A549 (cell line): ENCODE data around the gene CD209. TPM values are rescaled to one million over a fixed set of nuclear protein-coding genes. Genes with fewer than 3 reads are reported as not detected.

Experiments
- ATAC-seq, 2 experiments: fragments of 200-7000 bp in 1 of 2; fragments of >200 bp in 1 of 2; cut with Nextera tagmentation in 1 of 2; cut with Tn5 transposase in 1 of 2; 3 replicates each; pipeline versions ENCODE4 v1.8.0 to v1.9.1; 2018 to 2020; ENCODE audit warnings: mild to moderate bottlenecking in 1 of 2, moderate library complexity in 1 of 2
- CTCF ChIA-PET: fragments of 300-600 bp; sonication (Branson Sonifier 250); formaldehyde crosslinking; extraction: SDS; loops from one replicate; lab custom pipeline; 2021; ENCODE audit warnings: antibody characterized with exemption, inconsistent platforms; lab: Yijun Ruan, JAX
- POLR2A ChIA-PET: fragments of 350-600 bp; formaldehyde crosslinking; extraction: SDS; loops from one replicate; lab custom pipeline; 2021; ENCODE audit warnings: antibody characterized with exemption, inconsistent platforms; lab: Yijun Ruan, JAX
- DNase-seq, 2 experiments: peaks; one replicate each; pipeline versions ENCODE4 v3.0.0 to v3.0.0-alpha.2; 2011 to 2016; ENCODE audit warnings: low read depth in 1 of 2, low spot score in 1 of 2
- FAIRE-seq: peaks from 2 replicates; lab custom pipeline; 2011; peaks lifted over from hg19 to GRCh38; lab: Jason Lieb, UNC
- H3K27ac ChIP-seq, 2 experiments: fragments of >200 bp; sonication (Bioruptor Twin); formaldehyde crosslinking; 3 replicates each; pipeline ENCODE4 v1.5.1; 2016 to 2017
- H3K4me1 ChIP-seq: fragments of >200 bp; sonication (Bioruptor Twin); formaldehyde crosslinking; 3 replicates; pipeline ENCODE4 v1.6.1; 2016
- H3K4me2 ChIP-seq: fragments of >200 bp; sonication (Bioruptor Twin); formaldehyde crosslinking; 3 replicates; pipeline ENCODE4 v1.6.1; 2016
- H3K4me3 ChIP-seq: fragments of >200 bp; sonication (Bioruptor Twin); formaldehyde crosslinking; 3 replicates; pipeline ENCODE4 v1.5.1; 2016
- H3K9me3 ChIP-seq: fragments of >200 bp; sonication (Bioruptor Twin); formaldehyde crosslinking; 3 replicates; pipeline ENCODE4 v1.6.1; 2016
- CBX2 ChIP-seq: fragments of 200-600 bp; sonication (generic); IDR thresholded peaks from 2 replicates; pipeline ENCODE4 v1.6.1; 2016; ENCODE audit warnings: low read depth, mild to moderate bottlenecking, borderline replicate concordance
- EHF ChIP-seq: fragments of 250-450 bp; sonication (Bioruptor Pico); IDR thresholded peaks from 2 replicates; pipeline ENCODE4 v1.5.0; 2020; ENCODE audit warnings: mild to moderate bottlenecking
- EP300 ChIP-seq, 2 experiments: fragments of >200 bp; sonication (Bioruptor Twin); formaldehyde crosslinking; IDR thresholded peaks; 2 replicates in 1 of 2; 3 replicates in 1 of 2; pipeline ENCODE4 v1.6.1; 2016 to 2017
- ESRRA ChIP-seq: fragments of 150-350 bp; IDR thresholded peaks from 2 replicates; pipeline ENCODE4 v1.6.1; 2014; ENCODE audit warnings: mild to moderate bottlenecking, low read length, borderline replicate concordance
- HES2 ChIP-seq: fragments of >200 bp; sonication (Bioruptor Twin); formaldehyde crosslinking; IDR thresholded peaks from 2 replicates; pipeline ENCODE4 v1.6.1; 2016
- HOXA7 ChIP-seq: fragments of 250-450 bp; sonication (Bioruptor Pico); IDR thresholded peaks from 2 replicates; pipeline ENCODE4 v1.5.0; 2020; ENCODE audit warnings: mild to moderate bottlenecking, moderate library complexity
- JUNB ChIP-seq: fragments of >200 bp; sonication (Bioruptor Twin); formaldehyde crosslinking; IDR thresholded peaks from 2 replicates; pipeline ENCODE4 v1.6.1; 2016
- KDM5A ChIP-seq: fragments of 200-600 bp; sonication (generic); IDR thresholded peaks from 2 replicates; pipeline ENCODE4 v1.6.1; 2016; ENCODE audit warnings: antibody characterized with exemption, mild to moderate bottlenecking
- MAFK ChIP-seq: fragments of 450-650 bp; IDR thresholded peaks from 2 replicates; pipeline ENCODE4 v1.6.1; 2014; ENCODE audit not compliant: partially characterized antibody
- MAX ChIP-seq: IDR thresholded peaks from 2 replicates; pipeline ENCODE4 v1.6.1; 2012
- MAZ ChIP-seq: fragments of 150-350 bp; IDR thresholded peaks from 2 replicates; pipeline ENCODE4 v1.6.1; 2014; ENCODE audit warnings: antibody characterized with exemption, low read depth, low read length, borderline replicate concordance
- NPAS2 ChIP-seq: fragments of 250-450 bp; sonication (Bioruptor Pico); IDR thresholded peaks from 2 replicates; pipeline ENCODE4 v1.8.0; 2022; ENCODE audit warnings: mild to moderate bottlenecking, moderate library complexity, borderline replicate concordance
- POLR2AphosphoS2 ChIP-seq: conservative IDR thresholded peaks from 2 replicates; pipeline ENCODE4 v1.6.1; 2012; ENCODE audit warnings: low read length, improper control_type of control experiment, inconsistent platforms
- RAD21 ChIP-seq, 2 experiments: fragments of >200 bp in 1 of 2; sonication (Bioruptor Twin) in 1 of 2; formaldehyde crosslinking in 1 of 2; IDR thresholded peaks in 1 of 2; conservative IDR thresholded peaks in 1 of 2; 2 replicates in 1 of 2; 3 replicates in 1 of 2; pipeline ENCODE4 v1.6.1; 2012 to 2018; ENCODE audit warnings: inconsistent platforms in 1 of 2
- RARB ChIP-seq: fragments of 250-450 bp; sonication (Bioruptor Pico); IDR thresholded peaks from 2 replicates; pipeline ENCODE4 v1.8.0; 2021; ENCODE audit warnings: mild to moderate bottlenecking, moderate library complexity
- REST ChIP-seq: fragments of 200-600 bp; sonication (generic); IDR thresholded peaks from 2 replicates; pipeline ENCODE4 v1.6.1; 2016; ENCODE audit warnings: antibody characterized with exemption, mild to moderate bottlenecking, moderate library complexity
- SREBF2 ChIP-seq: fragments of 450-650 bp; IDR thresholded peaks from 2 replicates; pipeline ENCODE4 v1.6.1; 2014; ENCODE audit warnings: mild to moderate bottlenecking, moderate library complexity
- ZSCAN20 ChIP-seq: fragments of 250-450 bp; sonication (Bioruptor Pico); IDR thresholded peaks from 2 replicates; pipeline ENCODE4 v1.8.0; 2022; ENCODE audit warnings: mild to moderate bottlenecking, moderate library complexity
- WGBS: methylation state at CpG from one replicate; pipeline ENCODE4 v1.1.6; 2017; ENCODE audit errors: missing lambda C conversion rate; 5-methylcytosine and 5-hydroxymethylcytosine counted together
- polyA plus RNA-seq, 4 experiments: library from polyadenylated mRNA; depleted of rRNA in 3 of 4; stranded (reverse); fragments of >200 nt; fragmentation: RNase III in 1 of 4; extraction: RNeasy Plus Mini Kit Qiagen cat#74134 plus additional on column Dnase treatment in 1 of 4; gene quantifications; 2 replicates in 3 of 4; 3 replicates in 1 of 4; pipeline ENCODE4 v1.2.3, GENCODE V29; 2011 to 2017
- TF ChIP-seq, protein P1 (sequence below): fragments of 250-450 bp; sonication (Bioruptor Pico); IDR thresholded peaks from 2 replicates; pipeline ENCODE4 v1.5.0; 2021; ENCODE audit warnings: mild to moderate bottlenecking, moderate library complexity, borderline replicate concordance

The CD209 gene
- polyA plus RNA-seq, 2 of the 4 experiments (the other 2 are of a cell fraction), result not detected

GRCh38 chr19:7792281-7792680 is 44.9 kb upstream of the CD209 start:
- Histone ChIP-seq H3K9me3 (no peaks in the 10 kb centered on the region), H3K4me2 (no peak overlapping the region), H3K4me3 (no peak overlapping the region), H3K27ac (no peak overlapping the region), H3K4me1 (no peaks in the 10 kb centered on the region)
- FAIRE-seq (no peak), ATAC-seq (no peak), DNase-seq (no peak)
- CTCF ChIA-PET, result interaction anchor here (0.6 to 1.3 kb wide), 4 partner anchors 8 to 426 kb away, joined by 3 to 4 read pairs (median 4); no protein-coding TSS in a partner anchor
- POLR2A ChIA-PET, result no interaction called here
- no peak for TF ChIP-seq CBX2
- TF ChIP-seq RAD21 (conservative IDR thresholded peaks at IDR 0.05 in 1 of 2, IDR thresholded peaks at IDR 0.05 in 1 of 2), result no peak
- TF ChIP-seq POLR2AphosphoS2, result no peak
- WGBS, result 52% methylated on average over 7 of the region's 7 CpGs

DNA sequence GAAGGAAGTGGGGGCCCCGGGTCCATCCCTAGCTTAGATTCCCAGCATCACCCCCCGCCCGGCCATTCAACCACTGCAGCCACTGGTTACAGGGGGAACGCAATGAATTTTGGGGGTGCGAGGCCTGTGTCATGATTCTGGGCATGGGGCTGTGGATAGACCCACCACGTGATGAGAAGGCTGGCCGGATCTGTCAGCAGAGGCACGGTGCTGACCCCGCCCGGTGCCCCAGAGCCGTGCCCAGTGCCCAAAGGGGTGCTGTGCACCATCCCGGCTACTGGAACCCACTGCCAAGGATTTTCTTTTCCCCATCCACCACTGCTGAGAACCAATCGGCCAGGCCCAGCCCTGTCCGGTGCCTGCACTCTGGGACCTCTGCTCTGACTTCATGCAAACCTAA is 43.1 kb upstream of the CD209 start:
- TF ChIP-seq MAFK (no peak), SREBF2 (no peak), ESRRA (no peak), EHF (CRISPR knock-in tag) (no peak), ZSCAN20 (CRISPR knock-in tag) (no peak), JUNB (no peak), MAX (no peak), RARB (CRISPR knock-in tag) (no peak)
- TF ChIP-seq, protein P1, sequence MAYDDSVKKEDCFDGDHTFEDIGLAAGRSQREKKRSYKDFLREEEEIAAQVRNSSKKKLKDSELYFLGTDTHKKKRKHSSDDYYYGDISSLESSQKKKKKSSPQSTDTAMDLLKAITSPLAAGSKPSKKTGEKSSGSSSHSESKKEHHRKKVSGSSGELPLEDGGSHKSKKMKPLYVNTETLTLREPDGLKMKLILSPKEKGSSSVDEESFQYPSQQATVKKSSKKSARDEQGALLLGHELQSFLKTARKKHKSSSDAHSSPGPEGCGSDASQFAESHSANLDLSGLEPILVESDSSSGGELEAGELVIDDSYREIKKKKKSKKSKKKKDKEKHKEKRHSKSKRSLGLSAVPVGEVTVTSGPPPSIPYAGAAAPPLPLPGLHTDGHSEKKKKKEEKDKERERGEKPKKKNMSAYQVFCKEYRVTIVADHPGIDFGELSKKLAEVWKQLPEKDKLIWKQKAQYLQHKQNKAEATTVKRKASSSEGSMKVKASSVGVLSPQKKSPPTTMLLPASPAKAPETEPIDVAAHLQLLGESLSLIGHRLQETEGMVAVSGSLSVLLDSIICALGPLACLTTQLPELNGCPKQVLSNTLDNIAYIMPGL (CRISPR knock-in tag), result no peak
- ATAC-seq, result no peak
- Histone ChIP-seq H3K4me1 (no peaks in the 10 kb centered on the region), H3K4me2 (no peak overlapping the region), H3K9me3 (no peaks in the 10 kb centered on the region), H3K27ac (no peak overlapping the region), H3K4me3 (no peak overlapping the region)
- no peak for FAIRE-seq
- no peak for DNase-seq
- 56% methylated on average over 10 of the region's 14 CpGs for WGBS
- ChIA-PET POLR2A (no interaction called here), CTCF (interaction anchor here (1.2 to 1.4 kb wide), 2 partner anchors 9 to 222 kb away, joined by 5 to 6 read pairs; no protein-coding TSS in a partner anchor)

GRCh38 chr19:7789447-7789846 is 42.1 kb upstream of the CD209 start:
- no peak overlapping the region for H3K4me3 ChIP-seq
- peaks cover 2% of the 10 kb centered on the region; the same call in 2 of the 3 replicates for H3K4me1 ChIP-seq
- POLR2A ChIA-PET, result no interaction called here
- TF ChIP-seq KDM5A (no peak), MAZ (no peak), ZSCAN20 (CRISPR knock-in tag) (no peak), REST (no peak), EP300 (IDR thresholded peaks at IDR 0.05) (no peak), HES2 (no peak), NPAS2 (CRISPR knock-in tag) (no peak), HOXA7 (CRISPR knock-in tag) (no peak)
- TF ChIP-seq, protein P1 (CRISPR knock-in tag), result no peak
- TF ChIP-seq, all 56 proteins: peak for 0
- H3K4me2 ChIP-seq, result peak overlapping the region; percentile 37; the same call in 2 of the 3 replicates
- ATAC-seq (no peak; a peak in 1 of 6 replicates), DNase-seq (no peak), FAIRE-seq (no peak)
- no CpG with 5 or more reads among the region's 31 CpGs for WGBS
- 0 out of 3 replicates have a peak, but pooled peaks cover 4% of the 10 kb centered on the region for H3K9me3 ChIP-seq
- H3K27ac ChIP-seq, result no peak overlapping the region
- CTCF ChIA-PET, result interaction anchor here (2.0 kb wide), 1 partner anchor 10 kb away, joined by 5 read pairs; no protein-coding TSS in a partner anchor
